ENCODE data around the gene PPIC. TPM values are rescaled to one million over a fixed set of nuclear protein-coding genes. Genes with fewer than 3 reads are reported as not detected.

Gene PPIC
- polyA plus RNA-seq: 17.1 and 19.9 TPM in 2 replicates

GRCh38 chr5:123036391-123037103 lies at the start of gene PPIC:
Gene PPIC, minus strand, starts transcription at chr5:123036725. Its CDS starts 100 bp downstream, at chr5:123036625.

Other genes starting within 250 kb of the PPIC start
- 25.3 and 25.9 TPM in 2 replicates for gene SNX24, start 191.1 kb downstream of the PPIC start, polyA plus RNA-seq
- 0.07 and 0.22 TPM in 2 replicates for gene PRDM6, start 52.5 kb upstream of the PPIC start, polyA plus RNA-seq

Data from Purkinje cell (primary cell).